Kasumi-1 (cell line): ENCODE results near the gene CNTLN.
"Not testable (repeated sequence)": the region's sequence is repeated elsewhere in the genome, so short reads cannot be mapped to it uniquely, and the experiment has no call there.

Experiments used
- DNase-seq, 2 experiments: peaks; one replicate each; lab custom pipeline; 2025; lab: John Stamatoyannopoulos, UW

CNTLN gene

GRCh38 chr9:17422994-17423680, 288.3 kb downstream of the CNTLN start:
- no peak for DNase-seq

DNA sequence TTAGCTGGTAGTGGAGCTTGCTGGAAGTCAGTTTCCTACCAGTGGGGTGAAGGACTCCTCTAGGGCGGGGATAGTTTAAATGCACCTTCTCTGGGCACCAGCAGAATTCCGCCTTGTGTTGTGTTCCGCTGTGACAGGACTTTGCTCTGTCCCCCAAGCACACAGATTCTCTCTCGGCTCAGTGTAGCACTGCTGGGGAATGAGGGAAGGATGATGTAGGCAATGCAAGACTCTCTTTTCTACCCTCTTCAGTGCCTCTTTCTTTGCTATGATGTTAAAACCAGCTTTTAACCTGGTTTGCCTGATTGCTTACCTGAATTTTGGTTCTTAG, 288.8 kb downstream of the CNTLN start:
- no peak for DNase-seq

GRCh38 chr9:17425384-17425783, 290.5 kb downstream of the CNTLN start:
- no peak for DNase-seq

DNA sequence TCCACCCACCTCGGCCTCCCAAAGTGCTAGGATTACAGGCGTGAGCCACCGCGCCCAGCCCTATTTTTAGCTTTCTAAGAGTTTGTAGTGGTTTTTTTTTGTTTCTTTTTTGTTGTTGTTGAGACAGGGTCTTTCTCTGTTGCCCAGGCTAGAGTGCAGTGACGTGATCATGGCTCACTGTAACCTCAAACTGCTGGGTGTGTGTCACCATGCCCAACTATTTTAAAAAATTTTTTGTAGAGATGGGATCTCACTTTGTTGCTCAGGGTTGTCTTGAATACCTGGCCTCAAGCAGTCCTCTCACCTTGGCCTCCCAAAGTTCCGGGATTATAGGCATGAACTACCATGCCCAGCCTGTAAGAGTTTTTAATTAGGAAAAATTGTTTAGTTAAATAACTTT, 298.7 kb downstream of the CNTLN start:
- no peak for DNase-seq

DNA sequence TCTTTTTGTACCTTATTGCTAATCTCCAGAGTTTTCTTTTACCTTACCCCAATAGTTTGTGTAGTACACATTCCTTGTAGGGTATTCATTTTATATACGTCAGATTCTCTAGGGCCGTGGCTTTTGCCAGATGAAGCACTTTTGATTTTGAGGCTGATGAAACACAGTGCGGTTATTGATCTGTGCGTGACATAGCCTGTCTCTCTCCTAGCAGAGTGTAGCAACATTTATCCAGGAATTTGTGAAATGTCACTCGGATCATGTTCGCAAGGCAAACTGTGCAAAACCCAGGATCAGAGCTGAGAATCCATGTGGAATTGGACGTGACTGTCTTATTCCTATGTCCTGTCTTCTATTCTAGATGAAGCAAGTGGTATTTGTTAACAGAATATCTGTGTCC, 302.0 kb downstream of the CNTLN start:
- DNase-seq, result no peak

DNA sequence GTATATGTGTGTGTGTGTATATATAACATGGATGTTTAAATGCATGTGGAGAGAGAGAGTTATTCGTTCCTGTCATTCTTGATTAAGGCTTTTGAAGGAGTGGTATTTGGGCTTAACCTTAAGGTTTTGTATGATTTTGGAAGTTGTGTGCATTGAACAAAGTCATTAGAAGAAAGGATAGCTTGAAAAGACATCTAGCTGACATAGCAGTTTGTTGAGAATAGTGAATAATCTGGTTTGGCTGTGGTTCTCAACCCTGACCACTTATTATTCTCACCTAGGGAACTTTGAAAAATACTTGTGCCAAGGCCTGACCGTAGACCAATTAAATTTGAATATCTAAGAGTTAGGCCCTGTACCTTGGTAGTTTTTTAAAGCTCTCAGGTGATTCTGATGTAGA, 303.0 kb downstream of the CNTLN start:
- DNase-seq, result no peak

GRCh38 chr9:17445126-17445525, 310.3 kb downstream of the CNTLN start:
- DNase-seq, result not testable (repeated sequence)

GRCh38 chr9:17453751-17454150, 318.9 kb downstream of the CNTLN start:
- no peak for DNase-seq

DNA sequence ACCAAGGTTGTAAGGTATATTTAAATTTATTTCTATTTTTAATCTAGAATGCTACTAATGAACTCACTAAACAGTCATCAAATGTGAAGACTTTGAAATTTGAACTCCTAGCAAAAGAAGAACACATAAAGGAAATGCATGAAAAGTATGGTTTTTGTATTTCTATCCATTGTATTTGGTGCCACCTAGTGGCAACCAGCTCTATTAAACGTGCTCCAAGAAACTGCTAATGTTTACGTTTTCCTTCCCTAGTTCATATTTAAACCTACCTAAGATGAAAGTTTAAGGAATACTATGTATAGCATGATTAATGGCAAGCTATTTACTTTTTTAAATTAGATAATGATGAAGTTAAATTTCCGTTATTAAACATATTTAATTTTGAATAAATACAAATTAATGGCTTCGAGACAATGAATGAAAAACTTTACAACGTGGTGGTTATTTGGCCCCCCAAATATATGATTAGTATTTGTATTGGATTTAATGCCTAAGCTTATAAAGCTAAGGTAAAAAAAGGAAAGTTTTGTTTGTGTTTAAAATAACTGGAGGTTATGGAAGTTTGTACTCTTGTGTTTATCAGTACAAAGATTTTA, 328.1 kb downstream of the CNTLN start:
- peak; percentile 31 to 37 for DNase-seq

DNA sequence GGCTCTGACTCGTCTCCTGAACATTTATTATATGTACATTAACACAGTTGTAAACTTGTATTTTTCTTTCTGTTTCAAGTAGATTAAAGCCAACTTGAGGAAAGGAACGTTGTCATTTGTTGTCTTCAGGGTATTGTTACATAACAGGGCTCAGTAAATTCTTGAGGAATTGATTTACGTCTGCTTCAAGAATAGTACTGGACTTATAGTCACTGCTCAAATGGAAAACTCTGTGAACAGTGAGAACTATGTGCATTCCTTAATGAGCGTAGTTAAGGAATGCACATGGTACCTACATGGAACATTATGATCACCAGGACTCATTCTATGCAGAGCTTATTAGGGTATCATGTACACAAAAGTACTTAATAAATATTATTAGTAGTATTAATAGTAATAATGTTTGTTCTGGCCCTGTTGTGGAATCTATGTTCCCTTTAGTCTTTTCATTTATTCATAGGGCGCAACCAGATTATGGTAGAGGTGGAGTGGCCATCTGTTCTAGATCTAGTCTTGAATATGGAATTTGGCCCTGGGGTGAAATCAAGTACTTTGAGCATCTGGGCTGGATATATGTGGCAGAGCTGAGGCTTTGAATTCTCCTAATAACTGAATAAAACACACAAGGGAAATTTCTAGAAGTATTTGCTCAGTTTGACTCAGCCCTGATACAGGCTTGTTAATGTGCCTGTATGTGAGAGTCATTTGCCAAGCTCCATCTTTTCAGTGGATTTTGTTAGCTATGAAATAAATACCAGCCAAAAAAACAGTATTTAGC, 335.4 kb downstream of the CNTLN start:
- DNase-seq, result no peak

DNA sequence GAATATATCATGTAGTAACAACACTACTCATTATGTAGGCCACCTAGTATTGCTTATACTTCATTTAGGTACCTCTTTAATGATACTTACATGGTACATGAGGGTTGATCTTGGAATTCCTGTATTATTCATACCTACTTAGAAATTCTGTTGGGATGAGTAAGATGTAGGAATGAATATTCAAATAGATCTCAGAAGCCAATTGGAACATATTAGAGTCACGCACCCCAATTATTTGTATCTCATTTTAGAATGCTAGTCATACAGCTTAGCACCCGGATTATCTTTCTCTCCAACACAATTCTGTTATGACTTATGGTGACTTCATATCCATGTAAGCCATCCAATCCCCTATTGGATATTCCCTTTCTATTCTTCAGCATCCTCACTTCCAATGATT, 337.3 kb downstream of the CNTLN start:
- DNase-seq, result no peak

DNA sequence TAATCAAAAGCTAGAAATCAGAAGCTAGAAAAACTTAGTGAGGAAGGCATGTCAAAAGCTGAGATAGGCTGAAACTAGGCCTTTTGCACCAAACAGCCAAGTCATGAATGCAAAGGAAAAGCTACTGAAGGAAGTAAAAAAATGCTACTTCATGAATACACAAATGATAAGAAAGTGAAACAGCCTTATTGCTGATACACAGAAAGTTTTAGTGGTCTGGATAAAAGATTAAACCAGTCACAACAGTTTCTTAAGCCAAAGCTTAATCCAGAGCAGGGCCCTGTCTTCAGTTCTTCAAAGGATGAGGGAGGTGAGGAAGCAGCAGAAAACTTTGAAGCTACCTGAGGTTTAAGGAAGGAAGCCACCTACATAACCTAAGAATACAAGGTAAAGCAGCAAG, 341.6 kb downstream of the CNTLN start:
- DNase-seq, result no peak

- DNase-seq, result no peak
Observed at GRCh38 chr9:17477816-17478215, 343.0 kb downstream of the CNTLN start.

- DNase-seq, result no peak
Observed at GRCh38 chr9:17480966-17481365, 346.1 kb downstream of the CNTLN start.

GRCh38 chr9:17481565-17481964, 346.7 kb downstream of the CNTLN start:
- DNase-seq, result no peak

DNA sequence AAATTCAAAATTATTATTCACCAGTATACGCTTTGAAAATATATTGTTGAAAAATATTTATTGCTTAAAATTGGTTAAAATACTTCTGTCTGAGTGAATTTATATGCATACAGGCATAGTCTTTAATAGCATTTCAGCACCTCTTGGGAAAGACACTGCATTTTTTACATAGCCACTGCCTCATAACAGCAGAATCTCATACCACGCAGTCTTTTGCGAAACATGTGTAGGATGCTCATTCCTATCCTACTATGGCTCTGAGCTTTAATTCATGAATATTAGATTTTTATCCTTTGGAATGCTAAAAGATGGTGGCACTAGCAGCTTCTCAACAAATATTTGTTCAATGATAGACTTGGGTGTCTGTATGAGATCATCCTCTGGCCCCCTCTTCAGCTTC, 350.1 kb downstream of the CNTLN start:
- DNase-seq, result no peak

- no peak for DNase-seq
Observed at GRCh38 chr9:17486396-17486795, 351.6 kb downstream of the CNTLN start.

DNA sequence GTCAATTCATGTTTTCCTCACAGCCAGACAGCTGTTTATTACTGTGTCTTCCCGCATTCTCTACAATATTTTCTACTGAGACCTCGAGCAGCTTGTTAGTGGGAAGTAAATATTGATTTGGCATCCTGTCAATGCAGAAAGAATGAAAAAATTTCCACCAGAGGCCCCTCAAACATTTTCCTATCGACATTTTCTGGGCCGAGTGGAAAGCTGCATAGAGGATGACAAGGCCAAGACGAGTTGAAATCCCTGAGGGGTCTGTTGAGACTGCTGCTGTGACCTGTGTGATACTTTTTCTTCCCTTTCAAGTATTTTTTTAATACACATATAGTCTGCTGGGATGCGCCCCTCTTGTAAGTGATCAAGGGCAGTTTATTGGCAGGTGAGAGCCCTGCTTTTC, 352.6 kb downstream of the CNTLN start:
- DNase-seq, result no peak

- DNase-seq, result no peak
Observed at GRCh38 chr9:17488662-17489061, 353.8 kb downstream of the CNTLN start.

DNA sequence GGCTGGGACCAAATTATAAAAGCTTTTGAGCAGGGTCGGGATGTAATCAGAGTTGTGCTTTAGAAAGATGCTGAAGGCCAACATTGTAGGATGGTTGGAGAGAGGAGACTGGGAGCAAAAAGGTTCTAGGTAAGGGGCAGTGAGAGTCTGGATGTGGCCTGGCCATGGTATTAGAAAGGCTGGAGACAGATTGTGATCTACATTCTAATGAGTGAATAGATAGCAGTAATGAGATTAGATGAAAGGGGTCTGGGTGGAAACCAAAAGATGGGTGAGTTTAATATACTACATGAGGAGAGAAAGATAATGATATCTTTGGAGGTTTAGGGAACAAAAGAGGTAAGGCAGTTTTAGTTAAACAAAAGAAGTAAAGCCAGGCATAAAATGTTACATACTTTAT, 355.3 kb downstream of the CNTLN start:
- DNase-seq, result no peak

GRCh38 chr9:17491780-17492179, 356.9 kb downstream of the CNTLN start:
- DNase-seq, result no peak

- no peak for DNase-seq
Observed at GRCh38 chr9:17503196-17503595, 368.4 kb downstream of the CNTLN start.

DNA sequence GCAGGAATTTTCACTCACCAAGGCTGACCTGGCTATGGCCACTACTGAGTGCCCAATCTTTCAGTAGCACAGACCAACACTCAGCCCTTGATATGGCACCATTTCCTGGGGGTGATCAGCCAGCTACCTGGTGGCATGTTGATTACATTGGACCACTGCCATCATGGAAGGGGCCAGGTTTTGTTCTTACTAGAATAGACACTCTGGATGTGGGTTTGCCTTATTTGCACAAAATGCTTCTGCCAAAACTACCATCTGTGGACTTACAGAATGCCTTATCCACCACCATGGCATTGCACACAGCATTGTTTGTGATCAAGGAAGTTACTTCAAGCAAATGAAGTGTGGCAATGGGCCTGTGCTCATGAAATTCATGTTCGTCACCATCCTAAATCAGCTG, 374.3 kb downstream of the CNTLN start:
- DNase-seq, result no peak

- no peak for DNase-seq
Observed at GRCh38 chr9:17509701-17510100, 374.9 kb downstream of the CNTLN start.
